ENCODE data around the gene KCNF1. TPM values are rescaled to one million over a fixed set of nuclear protein-coding genes. Genes with fewer than 3 reads are reported as not detected.

The KCNF1 gene
- total RNA-seq, 1 experiment from 2014 or later, result 0.52 TPM

- peak; percentile 95 for ATAC-seq
- Histone ChIP-seq H3K9ac (ENCODE audit: low read length) (peak overlapping the region; percentile 5; the same call in 1 of the 2 replicates), H3K9me3 (ENCODE audit: control insufficient read depth in 1 of 2, insufficient read depth in 1 of 2, low read depth in 1 of 2, low read length in 2 of 2) (peaks cover 0 to 7% of the 10 kb centered on the region in 2 experiments; a peak in 1 of 4 replicates), H3K36me3 (ENCODE audit: control insufficient read depth in 1 of 2, insufficient read depth in 2 of 2, low read length in 2 of 2) (no peaks in the 10 kb centered on the region), H3K9me2 (ENCODE audit: insufficient read depth) (no peaks in the 10 kb centered on the region), H2AFZ (ENCODE audit: low read depth, low read length, poor library complexity, severe bottlenecking) (peak overlapping the region; percentile 94), H3K27ac (ENCODE audit: low read depth, low read length) (0 out of 2 replicates have a peak overlapping the region, but pooled peaks have one; percentile 40), H3K4me1 (ENCODE audit: control insufficient read depth in 1 of 2, insufficient read depth in 2 of 2, low read length in 2 of 2) (peaks cover 9 to 20% of the 10 kb centered on the region in 2 experiments; a peak in 3 of 4 replicates), H3K4me2 (ENCODE audit: low read length) (peak overlapping the region; percentile 68), H4K20me1 (ENCODE audit: insufficient read depth) (no peaks in the 10 kb centered on the region), H3K79me2 (ENCODE audit: insufficient read depth, low read length) (no peaks in the 10 kb centered on the region), H3K4me3 (replicated peaks in 1 of 2; ENCODE audit: low read depth in 1 of 2, low read length in 2 of 2) (no peak overlapping the region), H3K27me3 (ENCODE audit: insufficient read depth, low read length) (no peaks in the 10 kb centered on the region)
- intact Hi-C loops (cut with micrococcal nuclease), result loop anchor here (1.0 to 5.0 kb wide), 2 partner anchors 65 to 222 kb away; no protein-coding TSS in a partner anchor
- ChIA-PET CTCF (interaction anchor here (0.6 to 3.0 kb wide), 6 partner anchors 9 to 224 kb away, joined by 3 to 25 read pairs (median 14); partner anchors contain the start of gene KCNF1), POLR2A (interaction anchor here (0.6 to 0.7 kb wide), 2 partner anchors 18 to 362 kb away, joined by 3 read pairs; no protein-coding TSS in a partner anchor), RAD21 (ENCODE audit: low non-redundant PET in 1 of 2, low total read pairs in 2 of 2, uncharacterized antibody in 2 of 2, unreplicated experiment in 2 of 2) (interaction anchor here in 1 of 2 experiments (0.6 to 1.2 kb wide), 3 partner anchors 10 to 65 kb away, joined by 3 to 6 read pairs (median 3); no protein-coding TSS in a partner anchor)
- peak; percentile 68 for DNase-seq (ENCODE audit: low read depth, low spot score)
- BruUV-seq (replicated peaks), result no TSS peak
- TF ChIP-seq EGR1 (IDR thresholded peaks at IDR 0.05; ENCODE audit: low read depth) (no peak), CBX3 (IDR thresholded peaks at IDR 0.05; ENCODE audit: low read depth) (peak; percentile 49; the same call in 1 of the 2 replicates), ZFX (IDR thresholded peaks at IDR 0.05) (no peak), SRF (IDR thresholded peaks at IDR 0.05; ENCODE audit: low read depth) (no peak), YY1 (IDR thresholded peaks at IDR 0.05; ENCODE audit: extremely low read depth, insufficient replicate concordance, low read depth, low read length) (peak; percentile 50), TCF7L2 (IDR thresholded peaks at IDR 0.05; ENCODE audit: borderline replicate concordance, extremely low read depth, insufficient read depth, insufficient read length) (no peak), EZH2phosphoT487 (IDR thresholded peaks at IDR 0.05; ENCODE audit: borderline replicate concordance) (no peak), CEBPB (IDR thresholded peaks at IDR 0.05; ENCODE audit: low read depth) (peak; percentile 33), POLR2A (IDR thresholded peaks at IDR 0.05; ENCODE audit: borderline replicate concordance, extremely low read depth, insufficient read depth, insufficient read length) (no peak), EZH2 (IDR thresholded peaks at IDR 0.05) (no peak), ZBTB33 (IDR thresholded peaks at IDR 0.05; ENCODE audit: extremely low read depth, insufficient replicate concordance, low read length) (no peak), ELF1 (IDR thresholded peaks at IDR 0.05; ENCODE audit: borderline replicate concordance, low read depth) (no peak), RAD21 (IDR thresholded peaks at IDR 0.05; ENCODE audit: low read depth) (peak; percentile 53), REST (IDR thresholded peaks at IDR 0.05; ENCODE audit: low read depth) (no peak), SIN3A (IDR thresholded peaks at IDR 0.05; ENCODE audit: low read depth) (no peak), FOSL1 (IDR thresholded peaks at IDR 0.05; ENCODE audit: low read depth) (no peak), ZNF274 (IDR thresholded peaks at IDR 0.05; ENCODE audit: low read depth, low read length) (no peak), ATF3 (IDR thresholded peaks at IDR 0.05) (no peak), MAX (IDR thresholded peaks at IDR 0.05) (no peak)
Measured at GRCh38 chr2:10900216-10901109, 11.3 kb upstream of the KCNF1 start.

Measured in HCT116 (cell line).